Hematopoietic multipotent progenitor cell (in vitro differentiated cells): Measurements from ENCODE around the gene ME1. TPM values are rescaled to one million over a fixed set of nuclear protein-coding genes. Genes with fewer than 3 reads are reported as not detected.
"Not testable (repeated sequence)": the region's sequence is repeated elsewhere in the genome, so short reads cannot be mapped to it uniquely, and the experiment has no call there.

Source experiments
- DNase-seq, 3 donors: peaks; one replicate each; pipeline ENCODE4 v3.0.0-alpha.2; 2011 to 2015; ENCODE audit warnings: low read depth in 2 of 3, low spot score in 2 of 3
- total RNA-seq: library from RNA; depleted of rRNA; stranded (reverse); fragments of >200 nt; gene quantifications from one replicate; pipeline ENCODE4 v1.2.3, GENCODE V29; 2012

Gene ME1
- total RNA-seq, 1 donor: under 0.01 TPM

GRCh38 chr6:83265384-83265783, 165.5 kb downstream of the ME1 start:
- DNase-seq: no peak

GRCh38 chr6:83260577-83260976, 170.3 kb downstream of the ME1 start:
- no peak for DNase-seq

- DNase-seq: no peak
These were observed 172.3 kb downstream of the ME1 start for GRCh38 chr6:83258517-83258916.

- no peak for DNase-seq
These were observed 173.1 kb downstream of the ME1 start for GRCh38 chr6:83257791-83258190.

- DNase-seq: not testable (repeated sequence)
These were observed 174.1 kb downstream of the ME1 start for GRCh38 chr6:83256719-83257118.

GRCh38 chr6:83252719-83253118, 178.1 kb downstream of the ME1 start:
- DNase-seq: no peak

GRCh38 chr6:83250235-83250634, 180.6 kb downstream of the ME1 start:
- no peak for DNase-seq

- DNase-seq: no peak
These were observed 183.4 kb downstream of the ME1 start for GRCh38 chr6:83247471-83247870.

GRCh38 chr6:83231146-83231545, 199.7 kb downstream of the ME1 start:
- DNase-seq: no peak

GRCh38 chr6:83226517-83226916, 204.3 kb downstream of the ME1 start:
- no peak for DNase-seq

- peak in 2 of 3 donors; percentile 36 to 70 for DNase-seq
These were observed 208.9 kb downstream of the ME1 start for GRCh38 chr6:83221889-83222479.

GRCh38 chr6:83221276-83221675, 209.6 kb downstream of the ME1 start:
- no peak for DNase-seq

GRCh38 chr6:83220121-83220520, 210.7 kb downstream of the ME1 start:
- no peak for DNase-seq

- no peak for DNase-seq
These were observed 212.2 kb downstream of the ME1 start for GRCh38 chr6:83218646-83219045.

GRCh38 chr6:83216806-83217205, 214.0 kb downstream of the ME1 start:
- no peak for DNase-seq

- DNase-seq: peak in 2 of 3 donors; percentile 57 to 84
These were observed 215.5 kb downstream of the ME1 start for GRCh38 chr6:83215131-83216047.

GRCh38 chr6:83202031-83202430, 228.8 kb downstream of the ME1 start:
- no peak for DNase-seq

GRCh38 chr6:83199863-83200225, 231.0 kb downstream of the ME1 start:
- no peak for DNase-seq

- no peak for DNase-seq
These were observed 231.5 kb downstream of the ME1 start for GRCh38 chr6:83199173-83199862.

GRCh38 chr6:83198486-83199172, 232.2 kb downstream of the ME1 start:
- no peak for DNase-seq
